Measurements from ENCODE around the gene HEXD. TPM values are rescaled to one million over a fixed set of nuclear protein-coding genes. Genes with fewer than 3 reads are reported as not detected.

The HEXD gene
- total RNA-seq, 1 donor from 2014 or later = 11.4 TPM

DNA sequence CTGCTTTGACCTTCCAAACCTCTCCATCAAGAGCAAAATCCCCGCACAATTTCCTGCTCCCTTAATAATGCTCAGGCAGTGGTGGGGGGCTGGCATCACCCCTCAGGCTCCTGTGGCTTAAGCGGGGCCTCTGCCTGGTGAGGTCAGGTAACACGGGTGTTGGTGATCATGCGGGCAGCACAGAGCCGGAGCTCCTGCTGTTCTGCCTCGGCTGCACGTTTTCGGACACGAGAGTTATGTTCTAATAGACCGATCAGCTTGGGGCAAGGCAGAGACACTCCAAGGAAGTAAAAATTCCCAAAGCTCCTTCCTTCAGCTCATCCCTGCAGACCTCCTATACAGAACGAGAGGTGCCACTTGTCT is 46.4 kb downstream of the HEXD start:
- TF ChIP-seq, protein P1, sequence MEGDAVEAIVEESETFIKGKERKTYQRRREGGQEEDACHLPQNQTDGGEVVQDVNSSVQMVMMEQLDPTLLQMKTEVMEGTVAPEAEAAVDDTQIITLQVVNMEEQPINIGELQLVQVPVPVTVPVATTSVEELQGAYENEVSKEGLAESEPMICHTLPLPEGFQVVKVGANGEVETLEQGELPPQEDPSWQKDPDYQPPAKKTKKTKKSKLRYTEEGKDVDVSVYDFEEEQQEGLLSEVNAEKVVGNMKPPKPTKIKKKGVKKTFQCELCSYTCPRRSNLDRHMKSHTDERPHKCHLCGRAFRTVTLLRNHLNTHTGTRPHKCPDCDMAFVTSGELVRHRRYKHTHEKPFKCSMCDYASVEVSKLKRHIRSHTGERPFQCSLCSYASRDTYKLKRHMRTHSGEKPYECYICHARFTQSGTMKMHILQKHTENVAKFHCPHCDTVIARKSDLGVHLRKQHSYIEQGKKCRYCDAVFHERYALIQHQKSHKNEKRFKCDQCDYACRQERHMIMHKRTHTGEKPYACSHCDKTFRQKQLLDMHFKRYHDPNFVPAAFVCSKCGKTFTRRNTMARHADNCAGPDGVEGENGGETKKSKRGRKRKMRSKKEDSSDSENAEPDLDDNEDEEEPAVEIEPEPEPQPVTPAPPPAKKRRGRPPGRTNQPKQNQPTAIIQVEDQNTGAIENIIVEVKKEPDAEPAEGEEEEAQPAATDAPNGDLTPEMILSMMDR (conservative IDR thresholded peaks at IDR 0.05; ENCODE audit: low read depth, low read length) = no peak
- no peak overlapping the region for H3K4me3 ChIP-seq (ENCODE audit: low read depth, low read length)
- no peak for DNase-seq (ENCODE audit: low read depth)

DNA sequence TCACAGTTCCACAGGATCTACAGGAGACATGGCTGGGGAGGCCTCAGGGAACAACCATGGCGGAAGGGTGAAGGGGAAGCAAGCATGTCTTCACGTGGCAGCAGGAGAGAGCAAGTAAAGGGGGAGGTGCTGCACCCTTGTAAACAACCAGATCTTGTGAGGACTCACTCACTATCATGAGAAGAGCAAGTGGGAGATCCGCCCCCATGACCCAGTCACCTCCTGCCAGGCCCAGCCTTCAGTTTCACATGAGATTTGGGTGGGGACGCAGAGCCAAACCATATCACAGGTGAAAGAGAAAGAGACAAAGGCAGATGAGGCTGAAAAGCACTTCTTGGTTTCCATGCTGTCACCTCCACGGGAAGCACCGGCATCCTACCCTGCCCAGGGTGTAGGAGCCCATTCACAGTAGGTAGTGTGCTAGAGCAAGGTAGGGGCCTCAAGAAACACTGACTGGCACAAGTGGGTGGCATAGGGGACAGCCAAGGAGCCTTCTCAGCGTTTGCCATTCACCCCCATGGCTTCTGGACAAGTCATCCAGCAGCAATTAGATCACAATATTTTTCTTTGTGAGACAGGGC is 47.0 kb downstream of the HEXD start:
- H3K4me3 ChIP-seq (ENCODE audit: low read depth, low read length) = no peak overlapping the region
- TF ChIP-seq, protein P1 (conservative IDR thresholded peaks at IDR 0.05; ENCODE audit: low read depth, low read length) = no peak
- no peak for DNase-seq (ENCODE audit: low read depth)

DNA sequence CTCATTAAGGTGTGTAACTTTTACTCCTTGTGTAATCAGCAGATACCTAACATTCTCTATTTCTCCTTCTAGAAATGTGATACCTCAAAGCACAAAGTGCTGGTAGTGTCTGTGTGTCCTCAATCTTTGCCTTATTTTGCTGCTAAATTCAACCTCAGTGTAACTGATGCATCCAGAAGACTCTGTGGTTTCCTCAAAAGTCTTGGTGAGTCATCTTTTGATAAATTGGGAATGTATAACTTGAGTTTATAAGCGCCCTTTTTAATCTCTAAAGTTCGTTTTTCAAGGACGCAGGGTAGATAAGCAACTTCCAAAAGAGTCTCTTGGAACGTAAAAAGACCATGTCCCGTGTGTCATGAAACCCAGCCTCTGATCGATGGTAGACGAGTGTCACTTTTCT is 50.5 kb downstream of the HEXD start:
- no peak for DNase-seq (ENCODE audit: low read depth)
- TF ChIP-seq, protein P1 (conservative IDR thresholded peaks at IDR 0.05; ENCODE audit: low read depth, low read length) = no peak
- H3K4me3 ChIP-seq (ENCODE audit: low read depth, low read length) = no peak overlapping the region

DNA sequence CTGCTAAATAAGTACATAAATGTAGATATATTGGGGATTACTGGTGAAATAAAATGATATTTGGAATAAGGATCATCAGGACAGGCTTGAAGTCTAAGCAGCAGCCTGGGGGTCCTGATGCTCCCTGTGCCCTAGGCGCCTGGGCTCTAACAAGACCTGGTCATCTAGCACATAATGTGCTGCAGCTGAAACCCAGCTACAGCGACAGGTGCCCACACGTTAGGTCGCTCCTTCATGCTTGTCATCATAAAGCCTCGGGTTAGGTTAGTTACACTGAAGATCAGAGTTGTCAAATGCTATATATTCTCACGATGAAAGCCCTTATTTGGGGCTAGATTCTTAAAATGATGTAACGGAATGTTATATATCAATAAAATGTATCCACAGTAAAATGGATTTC is 51.9 kb downstream of the HEXD start:
- no peak overlapping the region for H3K4me3 ChIP-seq (ENCODE audit: low read depth, low read length)
- no peak for DNase-seq (ENCODE audit: low read depth)
- TF ChIP-seq, protein P1 (conservative IDR thresholded peaks at IDR 0.05; ENCODE audit: low read depth, low read length) = no peak

DNA sequence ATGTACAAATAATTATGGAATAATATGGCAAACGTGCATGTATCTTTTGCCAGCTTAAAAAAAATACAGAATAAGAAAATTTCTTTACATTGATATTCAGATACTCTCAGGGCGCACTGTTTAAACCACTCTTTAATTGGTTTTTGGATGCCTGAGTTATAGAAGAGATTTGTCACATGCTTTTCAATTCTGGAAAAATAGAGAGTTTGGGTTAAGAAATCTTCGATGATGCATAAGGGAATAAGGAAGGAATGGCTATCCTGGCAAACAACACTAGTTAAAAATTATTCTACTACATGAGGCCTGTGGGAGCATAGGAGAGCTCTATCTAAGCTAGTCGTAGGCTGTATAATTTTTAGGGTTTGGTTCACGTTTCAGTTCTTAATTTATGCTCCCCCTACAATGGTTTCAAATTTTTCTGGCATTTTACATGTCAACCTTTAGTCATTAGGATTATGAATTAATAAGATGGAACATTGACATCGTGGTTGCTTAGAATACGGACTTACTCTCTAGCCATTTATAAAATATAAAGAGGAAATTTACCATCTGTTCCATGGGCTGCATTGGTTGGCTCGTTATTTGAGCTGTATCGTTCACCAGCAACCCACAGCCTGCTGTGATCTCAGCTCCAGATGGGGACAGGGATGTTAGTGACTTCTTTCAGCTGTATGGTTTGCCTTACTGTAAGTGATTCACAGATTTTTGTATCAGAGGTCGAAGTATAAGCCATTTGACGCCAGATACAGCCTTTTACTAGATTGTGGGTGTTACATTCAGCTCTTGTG is 56.3 kb downstream of the HEXD start:
- DNase-seq (ENCODE audit: low read depth) = no peak
- H3K4me3 ChIP-seq (ENCODE audit: low read depth, low read length) = no peak overlapping the region
- TF ChIP-seq, protein P1 (conservative IDR thresholded peaks at IDR 0.05; ENCODE audit: low read depth, low read length) = no peak

DNA sequence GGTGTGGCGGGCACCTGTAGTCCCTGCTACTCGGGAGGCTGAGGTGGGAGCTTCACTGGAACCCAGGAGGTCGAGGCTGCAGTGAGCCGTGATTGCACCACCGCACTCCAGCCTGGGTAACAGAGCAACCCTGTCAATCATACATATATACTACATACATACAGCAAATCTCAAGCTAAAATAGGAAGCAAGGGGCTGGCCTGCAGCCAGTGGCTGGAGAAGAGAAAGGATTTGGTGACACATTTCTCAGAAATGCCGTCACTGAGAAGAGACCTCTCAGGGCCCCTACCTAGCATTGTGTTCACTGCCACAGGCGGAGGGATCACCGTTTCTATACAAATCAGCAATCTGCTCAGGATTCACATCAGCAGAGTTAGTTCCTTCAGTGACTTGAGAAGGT is 57.3 kb downstream of the HEXD start:
- no peak overlapping the region for H3K4me3 ChIP-seq (ENCODE audit: low read depth, low read length)
- TF ChIP-seq, protein P1 (conservative IDR thresholded peaks at IDR 0.05; ENCODE audit: low read depth, low read length) = no peak
- DNase-seq (ENCODE audit: low read depth) = no peak

DNA sequence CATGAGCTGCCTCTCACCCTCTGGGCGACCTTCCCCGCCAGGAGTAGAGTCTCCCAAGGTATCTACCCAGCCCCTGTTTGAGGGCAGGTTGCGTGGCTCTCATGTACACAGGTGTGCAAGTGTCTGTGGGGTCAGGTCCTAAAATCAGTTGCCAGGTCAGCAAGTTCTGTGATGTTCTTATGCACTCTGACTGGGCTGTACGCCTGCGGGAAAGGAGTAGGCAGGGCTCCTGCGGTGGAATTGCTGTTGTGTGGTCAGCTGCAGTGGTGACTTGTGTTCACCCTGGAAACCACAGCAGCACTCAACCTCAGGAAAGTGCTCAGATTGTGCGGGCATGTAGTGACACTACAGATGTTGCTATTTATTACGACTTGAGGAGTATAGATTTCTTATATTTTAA is 59.8 kb downstream of the HEXD start:
- no peak for DNase-seq (ENCODE audit: low read depth)
- TF ChIP-seq, protein P1 (conservative IDR thresholded peaks at IDR 0.05; ENCODE audit: low read depth, low read length) = no peak

More for the DNA sequence above, 59.8 kb downstream of the HEXD start:
- no peak overlapping the region for H3K4me3 ChIP-seq (ENCODE audit: low read depth, low read length)
